Activated T-helper 1 cell treated with Interleukin-2 at 50 U/mL for 16 hours (primary cell): ENCODE measurements around the gene SMAD7.

ENCODE experiments used
- DNase-seq: peaks from one replicate; pipeline ENCODE4 v3.0.0-alpha.2; 2020; ENCODE audit warnings: low read depth

Gene SMAD7

GRCh38 chr18:48929941-48930713 is 20.6 kb downstream of the SMAD7 start:
- DNase-seq: no peak

- no peak for DNase-seq
Measured at GRCh38 chr18:48929212-48929612, 21.6 kb downstream of the SMAD7 start.

GRCh38 chr18:48928787-48929186 is 22.0 kb downstream of the SMAD7 start:
- peak; percentile 64 for DNase-seq

GRCh38 chr18:48927286-48928080 is 23.3 kb downstream of the SMAD7 start:
- no peak for DNase-seq

- DNase-seq: no peak
Measured at GRCh38 chr18:48926420-48926857, 24.3 kb downstream of the SMAD7 start.

- no peak for DNase-seq
Measured at GRCh38 chr18:48925491-48925780, 25.3 kb downstream of the SMAD7 start.

GRCh38 chr18:48924630-48925490 is 25.9 kb downstream of the SMAD7 start:
- no peak for DNase-seq

- DNase-seq: no peak
Measured at GRCh38 chr18:48923746-48924629, 26.8 kb downstream of the SMAD7 start.

- no peak for DNase-seq
Measured at GRCh38 chr18:48922801-48923730, 27.7 kb downstream of the SMAD7 start.

- no peak for DNase-seq
Measured at GRCh38 chr18:48922226-48922800, 28.5 kb downstream of the SMAD7 start.

GRCh38 chr18:48921305-48922225 is 29.2 kb downstream of the SMAD7 start:
- DNase-seq: no peak

- DNase-seq: no peak
Measured at GRCh38 chr18:48920408-48921038, 30.2 kb downstream of the SMAD7 start.

GRCh38 chr18:48919547-48919946 is 31.2 kb downstream of the SMAD7 start:
- DNase-seq: no peak

- no peak for DNase-seq
Measured at GRCh38 chr18:48918660-48919456, 31.9 kb downstream of the SMAD7 start.

- DNase-seq: no peak
Measured at GRCh38 chr18:48917579-48918517, 32.9 kb downstream of the SMAD7 start.

GRCh38 chr18:48915626-48916425 is 34.9 kb downstream of the SMAD7 start:
- DNase-seq: no peak
